ENCODE measurements around the gene BCL2L13.
"Not testable (repeated sequence)": the region's sequence is repeated elsewhere in the genome, so short reads cannot be mapped to it uniquely, and the experiment has no call there.

The BCL2L13 gene

GRCh38 chr22:17665854-17666253 lies 27.3 kb downstream of the BCL2L13 start:
- DNase-seq (ENCODE audit: insufficient read length) (no peak), FAIRE-seq (no peak)
- TF ChIP-seq POLR2AphosphoS5 (IDR thresholded peaks at IDR 0.05; ENCODE audit: low read depth, low read length) (no peak), POLR2A (IDR thresholded peaks at IDR 0.05; ENCODE audit: low read depth, low read length) (no peak), TAF1 (IDR thresholded peaks at IDR 0.05; ENCODE audit: borderline replicate concordance, low read depth, low read length) (no peak)

- not testable (repeated sequence) for FAIRE-seq; DNase-seq (ENCODE audit: insufficient read length)
Observed at GRCh38 chr22:17671521-17672092, 33.0 kb downstream of the BCL2L13 start.

DNA sequence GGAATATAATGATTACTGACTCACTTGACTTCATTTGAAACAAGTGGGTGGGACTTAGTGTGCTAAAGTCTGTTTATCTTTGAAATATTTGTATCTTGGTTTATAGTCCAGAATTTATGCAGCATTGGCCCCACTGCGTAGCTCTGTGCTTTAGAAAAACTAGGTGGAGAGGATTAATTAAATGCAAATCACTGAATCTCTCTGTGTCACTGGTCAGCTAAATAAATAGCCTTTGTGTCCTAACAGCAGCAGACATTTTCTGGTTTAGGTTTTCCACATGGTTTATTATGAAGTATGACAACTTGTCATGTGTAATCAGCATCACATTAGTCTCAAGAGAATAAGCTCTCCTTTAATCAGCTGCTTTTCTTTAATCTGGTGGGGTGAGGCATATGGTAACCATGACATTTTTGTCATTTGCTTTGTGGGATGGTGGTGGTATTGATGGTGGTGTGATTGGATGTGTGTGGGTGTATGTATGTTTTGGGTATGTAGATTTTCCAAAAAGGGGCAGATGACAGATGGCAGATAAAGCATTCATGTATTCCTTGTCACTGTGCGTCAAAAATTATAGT lies 33.9 kb downstream of the BCL2L13 start:
- TF ChIP-seq POLR2AphosphoS5 (IDR thresholded peaks at IDR 0.05; ENCODE audit: low read depth, low read length) (no peak), POLR2A (IDR thresholded peaks at IDR 0.05; ENCODE audit: low read depth, low read length) (no peak), TAF1 (IDR thresholded peaks at IDR 0.05; ENCODE audit: borderline replicate concordance, low read depth, low read length) (no peak)
- no peak for FAIRE-seq
- DNase-seq (ENCODE audit: insufficient read length): no peak

DNA sequence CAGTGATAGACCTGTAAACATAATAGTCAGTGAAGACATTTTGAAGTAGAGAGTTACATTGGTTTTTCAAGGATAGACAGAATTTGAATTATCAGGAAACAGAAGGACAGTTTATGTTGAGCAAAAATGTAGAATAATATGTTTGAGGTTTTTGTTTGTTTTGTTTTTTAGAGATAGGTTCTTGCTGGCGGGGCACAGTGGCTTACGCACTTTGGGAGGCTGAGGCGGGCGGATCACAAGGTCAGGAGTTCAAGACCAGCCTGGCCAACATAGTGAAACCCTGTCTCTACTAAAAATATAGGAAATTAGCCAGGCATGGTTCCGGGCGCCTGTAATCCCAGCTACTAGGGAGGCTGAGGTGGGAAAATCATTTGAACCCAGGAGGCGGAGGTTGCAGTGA lies 35.6 kb downstream of the BCL2L13 start:
- DNase-seq (ENCODE audit: insufficient read length) (no peak), FAIRE-seq (no peak)
- TF ChIP-seq TAF1 (IDR thresholded peaks at IDR 0.05; ENCODE audit: borderline replicate concordance, low read depth, low read length) (no peak), POLR2AphosphoS5 (IDR thresholded peaks at IDR 0.05; ENCODE audit: low read depth, low read length) (no peak), POLR2A (IDR thresholded peaks at IDR 0.05; ENCODE audit: low read depth, low read length) (no peak)

DNA sequence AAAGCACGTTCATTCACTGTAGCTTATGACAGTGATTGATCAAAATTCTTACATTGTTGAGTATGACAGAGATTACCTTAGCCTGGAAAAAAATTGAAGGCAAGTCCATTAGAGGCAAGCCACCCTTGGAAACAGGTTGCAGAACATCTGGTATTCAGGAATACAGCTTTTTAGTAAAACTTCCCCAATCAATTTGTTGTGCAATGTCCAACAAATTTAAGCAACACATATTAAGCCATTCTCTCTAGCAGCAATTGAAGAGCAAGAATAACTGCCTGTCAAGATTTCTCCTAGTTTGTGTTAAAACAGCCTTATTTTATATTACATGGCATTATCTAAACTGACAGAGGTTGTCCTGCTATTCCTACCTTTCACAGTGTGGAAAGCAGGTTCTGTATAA lies 37.0 kb downstream of the BCL2L13 start:
- no peak for TF ChIP-seq POLR2AphosphoS5 (IDR thresholded peaks at IDR 0.05; ENCODE audit: low read depth, low read length)
- no peak for TF ChIP-seq POLR2A (IDR thresholded peaks at IDR 0.05; ENCODE audit: low read depth, low read length)
- TF ChIP-seq TAF1 (IDR thresholded peaks at IDR 0.05; ENCODE audit: borderline replicate concordance, low read depth, low read length): no peak
- DNase-seq (ENCODE audit: insufficient read length): no peak
- FAIRE-seq: no peak

- TF ChIP-seq POLR2AphosphoS5 (IDR thresholded peaks at IDR 0.05; ENCODE audit: low read depth, low read length) (no peak), TAF1 (IDR thresholded peaks at IDR 0.05; ENCODE audit: borderline replicate concordance, low read depth, low read length) (no peak), POLR2A (IDR thresholded peaks at IDR 0.05; ENCODE audit: low read depth, low read length) (no peak)
- FAIRE-seq (no peak), DNase-seq (ENCODE audit: insufficient read length) (no peak)
Observed at GRCh38 chr22:17678817-17679385, 40.3 kb downstream of the BCL2L13 start.

- TF ChIP-seq POLR2A (IDR thresholded peaks at IDR 0.05; ENCODE audit: low read depth, low read length) (no peak), TAF1 (IDR thresholded peaks at IDR 0.05; ENCODE audit: borderline replicate concordance, low read depth, low read length) (no peak), POLR2AphosphoS5 (IDR thresholded peaks at IDR 0.05; ENCODE audit: low read depth, low read length) (no peak)
- no peak for FAIRE-seq
- no peak for DNase-seq (ENCODE audit: insufficient read length)
Observed at GRCh38 chr22:17684245-17684644, 45.7 kb downstream of the BCL2L13 start.

DNA sequence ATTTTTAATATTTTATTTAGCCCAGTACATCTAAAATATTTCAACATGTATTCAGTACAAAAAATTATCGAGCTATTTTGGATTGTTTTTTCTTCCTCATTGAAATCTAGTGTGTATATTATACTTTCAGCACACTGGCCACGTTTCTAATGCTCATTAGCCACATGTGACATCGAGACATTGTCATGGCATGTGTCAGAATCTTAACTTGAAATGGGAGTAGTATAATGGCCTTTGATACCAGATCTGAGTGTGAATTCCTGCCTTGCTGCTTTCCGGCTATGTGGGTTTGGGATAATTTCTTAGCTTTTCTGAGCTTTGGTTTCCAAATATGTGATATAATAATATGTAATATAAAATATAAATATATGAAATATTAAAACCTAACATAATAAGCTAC lies 54.3 kb downstream of the BCL2L13 start:
- FAIRE-seq: no peak
- no peak for DNase-seq (ENCODE audit: insufficient read length)
- TF ChIP-seq POLR2A (IDR thresholded peaks at IDR 0.05; ENCODE audit: low read depth, low read length): no peak
- TF ChIP-seq POLR2AphosphoS5 (IDR thresholded peaks at IDR 0.05; ENCODE audit: low read depth, low read length): no peak
- TF ChIP-seq TAF1 (IDR thresholded peaks at IDR 0.05; ENCODE audit: borderline replicate concordance, low read depth, low read length): no peak

- no peak for TF ChIP-seq TAF1 (IDR thresholded peaks at IDR 0.05; ENCODE audit: borderline replicate concordance, low read depth, low read length)
- TF ChIP-seq POLR2A (IDR thresholded peaks at IDR 0.05; ENCODE audit: low read depth, low read length): no peak
- no peak for TF ChIP-seq POLR2AphosphoS5 (IDR thresholded peaks at IDR 0.05; ENCODE audit: low read depth, low read length)
- no peak for FAIRE-seq
- DNase-seq (ENCODE audit: insufficient read length): no peak
Observed at GRCh38 chr22:17694193-17694592, 55.6 kb downstream of the BCL2L13 start.

DNA sequence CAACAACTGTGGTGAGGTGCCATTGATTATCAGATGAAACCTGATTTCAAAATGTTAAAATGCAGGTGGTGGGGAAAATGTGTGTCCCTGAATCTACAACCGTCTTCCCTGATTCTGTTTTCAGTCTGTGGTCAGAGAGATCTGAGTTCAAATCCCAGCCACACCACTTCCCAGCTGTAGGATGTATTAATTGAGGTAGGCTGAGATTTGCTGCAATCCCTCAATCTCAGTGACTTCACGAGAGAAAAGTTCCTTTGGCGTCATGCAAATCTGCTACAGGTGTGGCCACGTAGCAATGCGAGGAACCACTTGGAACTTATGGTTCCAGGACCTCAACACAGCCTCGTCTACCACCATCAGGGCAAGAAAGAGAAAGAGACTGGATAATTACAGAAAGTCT lies 56.2 kb downstream of the BCL2L13 start:
- no peak for FAIRE-seq

GRCh38 chr22:17695986-17696385 lies 57.4 kb downstream of the BCL2L13 start:
- FAIRE-seq: no peak
- DNase-seq (ENCODE audit: insufficient read length): no peak
- no peak for TF ChIP-seq TAF1 (IDR thresholded peaks at IDR 0.05; ENCODE audit: borderline replicate concordance, low read depth, low read length)
- TF ChIP-seq POLR2A (IDR thresholded peaks at IDR 0.05; ENCODE audit: low read depth, low read length): no peak
- TF ChIP-seq POLR2AphosphoS5 (IDR thresholded peaks at IDR 0.05; ENCODE audit: low read depth, low read length): no peak

More for the DNA sequence above, 56.2 kb downstream of the BCL2L13 start:
- TF ChIP-seq TAF1 (IDR thresholded peaks at IDR 0.05; ENCODE audit: borderline replicate concordance, low read depth, low read length): no peak
- TF ChIP-seq POLR2AphosphoS5 (IDR thresholded peaks at IDR 0.05; ENCODE audit: low read depth, low read length): no peak
- TF ChIP-seq POLR2A (IDR thresholded peaks at IDR 0.05; ENCODE audit: low read depth, low read length): no peak
- no peak for DNase-seq (ENCODE audit: insufficient read length)

- not testable (repeated sequence) for DNase-seq (ENCODE audit: insufficient read length); FAIRE-seq
Observed at GRCh38 chr22:17697196-17697595, 58.6 kb downstream of the BCL2L13 start.

- DNase-seq (ENCODE audit: insufficient read length); FAIRE-seq: not testable (repeated sequence)
Observed at GRCh38 chr22:17698276-17698675, 59.7 kb downstream of the BCL2L13 start.

Measured in GM12892 (cell line).